ENCODE data around the gene PCDHGC4. TPM values are rescaled to one million over a fixed set of nuclear protein-coding genes. Genes with fewer than 3 reads are reported as not detected.
A peak's percentile ranks its signal among the peaks of the same experiment; 100 is the strongest.

The PCDHGC4 gene
- total and polyA plus RNA-seq, 2 experiments from 2014 or later, result 0.35 to 1.5 TPM

- no peak overlapping the region for H2AFZ ChIP-seq
- H3K4me1 ChIP-seq (ENCODE audit: insufficient read depth), result peaks cover 45% of the 10 kb centered on the region
- TF ChIP-seq EZH2 (IDR thresholded peaks at IDR 0.05; ENCODE audit: borderline replicate concordance) (no peak), CTCF (IDR thresholded peaks at IDR 0.05; ENCODE audit: poor library complexity) (no peak), EZH2phosphoT487 (IDR thresholded peaks at IDR 0.05; ENCODE audit: low read depth, severe bottlenecking, unreplicated experiment) (no peak)
- no peak for DNase-seq (ENCODE audit: low spot score)
- H3K79me2 ChIP-seq, result peaks cover 2% of the 10 kb centered on the region
- no peaks in the 10 kb centered on the region for H3K27me3 ChIP-seq
- H4K20me1 ChIP-seq (ENCODE audit: insufficient read depth, poor library complexity, severe bottlenecking), result no peaks in the 10 kb centered on the region
- H3K36me3 ChIP-seq (replicated peaks; ENCODE audit: insufficient read depth, low read depth), result no peaks in the 10 kb centered on the region
- no peak overlapping the region for H3K4me3 ChIP-seq
- 71% methylated on average over 4 of the region's 4 CpGs for WGBS (ENCODE audit: low lambda C conversion rate, missing lambda C conversion rate)
- peak overlapping the region; percentile 97 for H3K27ac ChIP-seq
- H3K4me2 ChIP-seq, result peak overlapping the region; percentile 94
- H3K9me3 ChIP-seq (ENCODE audit: low read depth), result no peaks in the 10 kb centered on the region
- no peaks in the 10 kb centered on the region for H3K9me2 ChIP-seq (replicated peaks; ENCODE audit: insufficient read depth)
Observed at GRCh38 chr5:141511771-141512325, 27.0 kb downstream of the PCDHGC4 start.

GRCh38 chr5:141512390-141512910 lies 27.6 kb downstream of the PCDHGC4 start:
- Histone ChIP-seq H3K79me2 (peaks cover 2% of the 10 kb centered on the region), H3K9me2 (replicated peaks; ENCODE audit: insufficient read depth) (no peaks in the 10 kb centered on the region), H2AFZ (peak overlapping the region; percentile 54), H3K27me3 (no peaks in the 10 kb centered on the region), H3K9me3 (ENCODE audit: low read depth) (no peaks in the 10 kb centered on the region), H3K4me3 (peak overlapping the region; percentile 39), H3K4me1 (ENCODE audit: insufficient read depth) (peaks cover 41% of the 10 kb centered on the region), H3K27ac (peak overlapping the region; percentile 97), H4K20me1 (ENCODE audit: insufficient read depth, poor library complexity, severe bottlenecking) (no peaks in the 10 kb centered on the region), H3K36me3 (replicated peaks; ENCODE audit: insufficient read depth, low read depth) (no peaks in the 10 kb centered on the region), H3K4me2 (peak overlapping the region; percentile 94)
- peak; percentile 90 for DNase-seq (ENCODE audit: low spot score)
- peak; percentile 92 for TF ChIP-seq CTCF (IDR thresholded peaks at IDR 0.05; ENCODE audit: poor library complexity)
- no peak for TF ChIP-seq EZH2 (IDR thresholded peaks at IDR 0.05; ENCODE audit: borderline replicate concordance)
- WGBS (ENCODE audit: low lambda C conversion rate, missing lambda C conversion rate), result 7% methylated on average over 28 of the region's 28 CpGs

- H3K27me3 ChIP-seq, result no peaks in the 10 kb centered on the region
- TF ChIP-seq EZH2phosphoT487 (IDR thresholded peaks at IDR 0.05; ENCODE audit: low read depth, severe bottlenecking, unreplicated experiment) (no peak), CTCF (IDR thresholded peaks at IDR 0.05; ENCODE audit: poor library complexity) (no peak), EZH2 (IDR thresholded peaks at IDR 0.05; ENCODE audit: borderline replicate concordance) (no peak)
- H3K79me2 ChIP-seq, result peaks cover 2% of the 10 kb centered on the region
- H3K9me3 ChIP-seq (ENCODE audit: low read depth), result no peaks in the 10 kb centered on the region
- H3K4me2 ChIP-seq, result peak overlapping the region; percentile 94
- H2AFZ ChIP-seq, result peak overlapping the region; percentile 54
- no peaks in the 10 kb centered on the region for H3K36me3 ChIP-seq (replicated peaks; ENCODE audit: insufficient read depth, low read depth)
- 5% methylated on average over 26 of the region's 43 CpGs for WGBS (ENCODE audit: low lambda C conversion rate, missing lambda C conversion rate)
- no peaks in the 10 kb centered on the region for H4K20me1 ChIP-seq (ENCODE audit: insufficient read depth, poor library complexity, severe bottlenecking)
- peak overlapping the region; percentile 39 for H3K4me3 ChIP-seq
- DNase-seq (ENCODE audit: low spot score), result no peak
- no peaks in the 10 kb centered on the region for H3K9me2 ChIP-seq (replicated peaks; ENCODE audit: insufficient read depth)
- peaks cover 36% of the 10 kb centered on the region for H3K4me1 ChIP-seq (ENCODE audit: insufficient read depth)
- peak overlapping the region; percentile 97 for H3K27ac ChIP-seq
Observed at GRCh38 chr5:141512911-141513626, 28.2 kb downstream of the PCDHGC4 start.
